NCI-H69 (cell line): ENCODE measurements around the gene SERPINA3.
"Not testable (repeated sequence)": the region's sequence is repeated elsewhere in the genome, so short reads cannot be mapped to it uniquely, and the experiment has no call there.

Experiments
- DNase-seq: peaks from one replicate; lab custom pipeline; 2025; lab: John Stamatoyannopoulos, UW

Gene SERPINA3

DNA sequence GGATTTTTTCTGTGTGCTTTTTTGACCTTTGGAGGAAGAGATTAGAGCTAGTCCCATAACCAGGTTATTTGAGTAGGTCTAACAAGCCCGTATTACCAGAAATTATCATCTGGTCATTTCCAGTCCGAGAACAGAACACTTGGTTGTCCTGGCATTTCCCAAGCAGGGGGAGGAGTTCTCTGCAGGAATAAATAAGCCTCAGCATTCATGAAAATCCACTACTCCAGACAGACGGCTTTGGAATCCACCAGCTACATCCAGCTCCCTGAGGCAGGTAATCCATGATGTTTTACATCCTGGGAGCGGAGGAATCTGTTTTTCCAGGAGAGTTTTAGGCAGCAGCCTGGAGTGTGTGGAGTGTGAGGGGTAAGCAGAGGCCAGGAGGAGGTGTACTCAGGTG, at the start of gene SERPINA3:
Gene SERPINA3, plus strand, starts transcription at position 218 of the 400 bp plus-strand sequence. CDS start 2,051 bp downstream, outside the sequence.
- no peak for DNase-seq

DNA sequence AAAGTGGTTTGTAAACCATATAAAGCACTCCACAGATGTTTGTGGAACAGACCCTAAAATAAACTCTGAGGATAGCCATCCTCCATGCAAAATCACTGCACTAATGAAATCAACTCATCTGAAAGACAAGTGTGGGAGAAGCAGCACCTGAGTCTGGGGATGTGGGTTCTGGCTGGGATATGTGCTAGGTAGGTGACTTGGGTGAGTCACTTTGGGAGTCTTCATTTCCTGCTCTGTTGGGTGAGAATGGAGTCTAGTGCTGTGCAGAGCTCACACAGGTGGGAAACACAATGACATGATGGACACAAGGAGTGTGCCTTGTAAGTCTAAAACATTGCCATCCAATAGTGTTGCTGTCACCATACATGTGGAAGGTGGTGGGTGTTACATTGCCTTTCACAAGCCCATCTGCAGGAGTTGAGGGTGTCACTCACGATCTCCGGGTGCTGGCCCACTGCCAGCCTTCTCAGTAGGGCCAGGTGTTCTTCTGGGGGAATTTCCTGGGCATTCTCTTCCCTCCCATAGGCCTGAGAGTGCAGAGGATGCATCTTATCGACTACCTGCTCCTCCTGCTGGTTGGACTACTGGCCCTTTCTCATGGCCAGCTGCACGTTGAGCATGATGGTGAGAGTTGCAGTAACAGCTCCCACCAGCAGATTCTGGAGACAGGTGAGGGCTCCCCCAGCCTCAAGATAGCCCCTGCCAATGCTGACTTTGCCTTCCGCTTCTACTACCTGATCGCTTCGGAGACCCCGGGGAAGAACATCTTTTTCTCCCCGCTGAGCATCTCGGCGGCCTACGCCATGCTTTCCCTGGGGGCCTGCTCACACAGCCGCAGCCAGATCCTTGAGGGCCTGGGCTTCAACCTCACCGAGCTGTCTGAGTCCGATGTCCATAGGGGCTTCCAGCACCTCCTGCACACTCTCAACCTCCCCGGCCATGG, 49.0 kb upstream of the SERPINA3 start:
- no peak for DNase-seq

DNA sequence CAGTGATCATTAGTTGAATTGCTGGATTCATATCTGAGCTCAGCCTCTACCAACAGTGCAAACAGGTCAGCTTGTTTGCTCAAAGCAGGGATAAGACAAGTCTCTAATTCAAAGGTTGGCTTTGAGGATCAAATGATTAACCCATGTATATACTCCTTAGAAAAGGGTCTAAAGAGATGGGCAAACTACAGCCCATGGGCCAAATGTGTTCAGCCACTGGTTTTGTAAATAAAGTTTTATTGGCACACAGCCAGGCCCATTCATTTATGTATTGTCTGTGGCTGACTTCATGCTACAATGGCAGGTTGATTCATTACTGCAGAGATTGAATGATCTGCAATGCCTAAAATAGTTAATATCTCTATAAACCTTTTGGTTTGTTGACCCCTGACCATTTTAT, 47.8 kb upstream of the SERPINA3 start:
- no peak for DNase-seq

DNA sequence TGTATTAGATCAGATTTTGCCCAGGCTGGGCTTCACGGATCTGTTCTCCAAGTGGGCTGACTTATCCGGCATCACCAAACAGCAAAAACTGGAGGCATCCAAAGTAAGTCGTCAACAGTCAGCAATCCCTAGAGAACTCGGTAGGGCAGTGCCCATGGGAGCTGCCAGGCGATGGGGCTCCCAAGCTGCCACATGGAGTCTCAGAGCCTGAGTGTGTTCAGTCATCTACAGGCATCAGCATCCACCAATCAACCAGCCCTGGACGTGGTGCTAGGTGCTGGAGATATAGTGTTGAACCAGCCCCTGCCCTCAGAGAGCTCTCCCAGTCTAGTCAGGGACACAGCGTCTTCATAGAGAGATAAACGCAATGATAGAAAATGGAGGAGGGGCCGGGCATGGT, 44.0 kb upstream of the SERPINA3 start:
- no peak for DNase-seq

DNA sequence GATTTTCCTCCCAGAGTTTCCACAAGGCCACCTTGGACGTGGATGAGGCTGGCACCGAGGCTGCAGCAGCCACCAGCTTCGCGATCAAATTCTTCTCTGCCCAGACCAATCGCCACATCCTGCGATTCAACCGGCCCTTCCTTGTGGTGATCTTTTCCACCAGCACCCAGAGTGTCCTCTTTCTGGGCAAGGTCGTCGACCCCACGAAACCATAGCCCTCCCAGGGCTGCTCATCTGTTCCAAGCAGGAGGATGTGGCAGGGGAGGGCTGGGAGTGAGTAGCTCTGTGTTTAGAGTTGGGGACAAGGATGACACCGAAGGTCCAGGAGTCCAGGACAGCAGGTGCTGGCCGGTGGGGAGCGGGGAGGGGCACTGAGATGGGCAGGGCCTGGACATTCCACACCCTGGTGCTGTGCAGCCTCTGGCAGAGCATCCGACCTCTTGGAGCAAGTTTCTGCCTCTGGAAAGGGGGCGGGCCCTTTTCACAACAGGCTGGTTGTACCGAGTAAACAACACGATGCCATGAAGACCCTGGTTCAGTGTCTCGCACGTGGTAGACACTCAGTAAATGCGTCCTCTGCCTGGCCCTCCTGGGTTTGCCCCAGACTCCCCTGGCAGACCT, 42.7 kb upstream of the SERPINA3 start:
- no peak for DNase-seq

DNA sequence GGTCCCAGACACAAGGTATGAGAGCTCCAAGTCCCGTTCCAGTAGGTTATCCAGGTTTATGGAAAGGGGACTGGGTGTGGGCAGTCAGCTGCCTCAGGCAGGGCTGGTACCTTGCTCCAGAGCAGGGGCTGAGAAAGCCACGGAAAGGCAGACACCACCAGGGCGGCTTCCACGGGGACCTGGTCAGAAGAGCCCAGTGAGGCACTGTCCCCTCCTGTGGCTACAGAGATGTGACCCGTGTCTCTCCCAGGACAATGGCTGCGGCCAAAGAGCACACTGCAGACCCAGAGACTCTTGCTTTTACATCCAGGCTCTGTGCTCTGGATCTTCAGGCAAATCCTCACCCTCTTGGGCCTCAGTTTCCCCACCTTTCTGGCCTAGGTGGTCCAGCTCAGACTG, 42.2 kb upstream of the SERPINA3 start:
- no peak for DNase-seq

DNA sequence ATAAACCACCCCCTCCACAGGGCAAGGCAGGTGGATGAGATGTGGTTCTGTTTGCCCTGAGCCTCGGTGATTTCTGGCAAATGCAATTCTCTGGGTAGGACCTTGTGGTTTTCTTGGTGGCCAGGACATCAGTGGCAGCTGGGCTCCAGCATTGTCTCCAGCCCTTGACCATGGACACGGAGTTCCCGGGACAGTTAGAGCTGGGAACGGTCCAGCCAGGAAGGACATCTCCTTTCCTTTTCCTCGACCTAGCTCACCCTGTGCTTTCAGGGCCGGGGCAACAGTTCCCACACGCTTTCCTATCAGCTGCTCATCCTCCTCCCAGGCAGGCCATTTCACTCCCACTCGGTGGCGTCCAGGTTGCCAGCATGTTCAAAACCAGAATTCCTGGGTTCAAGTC, 41.8 kb upstream of the SERPINA3 start:
- DNase-seq: no peak

DNA sequence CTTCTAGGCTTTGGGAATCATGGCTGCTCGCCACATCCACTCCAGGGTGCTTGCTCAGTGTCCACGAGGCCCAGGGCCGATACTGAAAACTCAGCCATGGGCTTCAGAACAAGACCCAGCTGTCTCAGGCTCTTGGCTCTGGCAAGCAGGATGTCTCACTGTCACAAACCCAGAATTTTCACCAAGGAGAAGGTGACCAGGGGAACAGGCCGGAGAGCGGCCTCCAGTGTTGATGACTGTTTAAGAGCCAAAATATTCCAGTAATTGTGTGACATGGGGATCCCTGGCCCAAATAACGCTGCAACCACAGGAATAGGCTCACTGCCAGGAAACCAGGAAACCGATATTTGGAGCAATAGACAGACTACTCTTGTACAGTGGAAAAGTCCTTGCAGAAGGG, 40.8 kb upstream of the SERPINA3 start:
- no peak for DNase-seq

DNA sequence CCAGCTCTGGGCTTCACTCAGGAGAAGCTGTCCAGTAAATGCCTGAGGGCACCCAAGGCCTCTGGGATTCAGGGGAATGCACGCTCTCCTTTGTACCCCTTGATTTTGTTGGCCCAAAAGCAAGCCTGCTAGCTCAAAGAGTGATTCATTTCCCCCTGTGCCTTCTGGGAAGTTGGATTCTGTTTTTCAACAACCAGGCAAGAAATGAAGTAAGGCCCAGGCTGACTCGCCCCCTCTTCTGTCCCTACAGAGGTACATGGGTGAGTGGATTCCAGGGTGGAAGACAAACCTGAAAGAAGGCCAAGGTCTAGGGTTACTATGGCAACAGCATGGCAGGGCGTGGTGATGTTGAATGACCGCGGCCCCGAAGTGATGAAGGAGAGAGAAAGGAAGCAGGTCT, 40.2 kb upstream of the SERPINA3 start:
- no peak for DNase-seq

DNA sequence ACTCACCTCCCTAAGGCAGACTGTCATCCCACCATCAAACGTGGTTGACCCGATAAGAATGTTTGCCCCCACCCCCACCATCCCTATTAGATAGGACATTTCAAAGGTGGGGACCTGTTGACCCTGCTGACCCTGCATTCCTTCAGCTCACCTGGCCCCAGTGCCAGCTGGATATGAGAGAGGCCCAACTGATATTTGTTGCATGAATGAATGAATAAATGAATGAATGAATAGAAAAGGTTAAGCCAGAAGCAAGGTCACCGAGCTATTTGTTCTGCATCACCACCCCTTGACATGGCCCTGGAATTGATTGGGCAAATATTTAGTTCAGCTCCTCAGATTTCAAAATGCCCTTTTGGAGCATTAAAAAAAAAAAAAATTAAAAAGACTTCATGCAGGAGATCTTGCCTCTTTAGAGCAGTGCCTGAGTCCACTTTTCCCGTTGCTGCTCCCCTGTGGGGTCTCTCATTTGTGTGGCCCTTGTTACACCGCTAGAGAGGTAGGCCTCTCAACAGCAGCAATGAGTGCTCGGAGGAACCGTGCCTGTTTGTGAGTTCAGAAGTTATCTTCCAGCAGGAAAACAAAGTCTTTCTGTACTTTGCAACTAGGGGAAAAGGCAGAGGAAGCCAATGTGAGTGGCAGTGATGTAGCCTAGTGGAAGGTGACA, 39.4 kb upstream of the SERPINA3 start:
- DNase-seq: no peak

DNA sequence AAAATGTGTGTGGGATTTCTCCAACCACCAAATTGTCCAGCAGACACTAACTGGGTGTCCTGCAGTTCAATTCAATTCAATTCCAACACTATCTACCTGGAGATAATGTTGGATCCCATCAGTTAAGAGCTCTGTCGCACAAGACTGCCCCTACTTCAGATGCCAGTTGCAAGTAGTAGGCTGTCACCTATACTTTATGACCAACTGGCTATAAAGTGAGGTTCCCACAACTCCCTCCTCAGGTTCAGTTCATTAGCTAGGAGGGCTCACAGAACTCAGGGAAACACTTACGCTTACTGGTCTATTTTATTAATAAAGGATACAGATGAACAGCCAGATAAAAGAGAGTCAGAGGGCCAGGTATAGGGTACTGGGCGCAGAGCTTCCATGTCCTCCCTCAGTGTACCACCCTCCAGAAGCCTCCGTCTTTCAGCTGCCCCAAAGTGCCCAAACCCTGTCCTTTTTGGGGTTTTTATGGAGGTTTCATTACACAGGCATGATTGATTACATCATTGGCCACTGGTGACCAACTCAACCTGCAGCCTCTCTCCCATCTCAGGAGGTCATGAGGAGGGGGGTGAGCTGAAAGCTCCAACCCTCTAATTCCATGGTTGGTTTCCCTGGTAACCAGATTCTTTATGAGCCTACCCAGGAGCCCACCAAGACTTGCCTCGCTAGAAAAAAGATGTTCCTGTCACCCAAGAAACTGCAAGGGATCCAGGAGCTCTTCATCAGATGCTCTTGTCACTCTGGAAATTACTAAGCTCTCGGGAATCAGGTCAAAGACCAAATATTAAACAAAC, 38.5 kb upstream of the SERPINA3 start:
- DNase-seq: no peak

DNA sequence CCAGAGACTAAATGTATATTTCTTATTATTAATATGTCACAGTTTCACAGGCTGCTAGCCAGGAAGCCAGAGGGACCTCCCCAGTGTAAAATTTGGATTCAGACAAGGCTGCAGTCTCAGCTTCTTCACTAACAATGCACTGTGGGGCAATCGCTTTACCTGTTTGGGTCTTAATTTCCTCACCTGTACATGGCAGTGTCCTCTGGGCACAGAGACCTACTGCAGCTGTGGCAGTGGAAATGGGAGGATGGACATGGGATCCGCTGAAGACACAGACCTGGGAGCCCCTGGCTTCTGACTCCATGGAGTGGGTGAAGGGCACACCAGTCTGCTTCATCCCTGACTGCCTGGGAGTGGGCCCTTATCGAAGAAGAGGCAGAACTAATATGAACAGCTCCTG, 37.9 kb upstream of the SERPINA3 start:
- DNase-seq: no peak

DNA sequence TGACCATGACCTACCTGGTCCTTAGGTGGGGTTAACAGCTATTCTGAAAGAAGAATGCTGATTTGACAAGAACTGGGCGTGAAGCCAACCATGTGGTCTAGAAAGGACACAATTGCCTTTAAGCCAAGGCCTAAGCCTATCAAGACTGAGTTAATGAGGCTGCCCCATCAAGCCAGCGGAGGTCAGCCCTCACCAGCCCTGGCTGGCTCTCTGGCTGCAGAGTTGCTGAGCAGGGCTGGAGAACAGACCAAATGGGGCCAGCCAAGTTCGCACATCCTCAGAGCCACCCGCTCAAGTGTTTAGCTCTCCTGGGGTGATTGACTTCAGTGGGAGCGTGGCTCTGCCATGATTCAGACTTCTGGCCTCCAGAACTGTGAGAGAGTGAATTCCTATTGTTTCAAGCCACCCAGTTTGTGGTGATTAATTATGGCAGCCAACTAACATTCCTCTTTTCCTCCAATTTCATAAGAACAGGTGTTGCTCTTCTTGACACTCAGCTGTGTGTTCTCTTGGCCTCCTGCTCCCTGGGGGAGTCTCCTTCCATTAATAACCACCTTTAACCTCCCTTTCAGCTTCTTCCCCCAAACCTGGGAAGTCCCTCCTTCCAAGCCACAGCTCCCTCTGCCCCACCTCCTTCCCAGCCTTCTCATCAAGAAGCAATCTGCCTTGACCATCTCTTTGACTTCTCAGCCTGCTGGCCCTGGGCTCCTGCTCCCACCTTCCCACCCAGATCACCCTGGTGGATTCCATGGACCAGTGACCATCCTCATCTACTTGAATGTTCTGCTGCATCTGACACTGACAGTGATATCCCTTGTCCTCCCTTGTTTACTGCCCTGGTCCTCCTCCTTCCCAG, 36.2 kb upstream of the SERPINA3 start:
- DNase-seq: no peak

DNA sequence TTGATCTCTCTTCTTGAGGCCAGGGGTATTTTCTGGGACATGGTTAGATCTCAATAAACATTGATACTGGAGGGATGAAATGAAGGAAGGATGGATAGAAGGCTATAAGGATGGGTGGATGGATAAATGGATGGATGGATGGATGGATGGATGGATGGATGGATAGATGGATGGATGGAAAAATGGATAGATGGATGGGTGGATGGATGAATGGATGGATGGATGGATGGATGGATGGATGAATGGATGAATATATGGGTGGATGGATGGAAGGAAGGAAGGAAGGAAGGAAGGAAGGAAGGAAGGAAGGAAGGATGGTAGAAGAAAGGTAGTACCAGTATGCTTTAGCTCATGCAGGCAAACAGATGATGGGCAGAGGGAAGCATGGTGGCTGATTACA, 34.7 kb upstream of the SERPINA3 start:
- DNase-seq: not testable (repeated sequence)

DNA sequence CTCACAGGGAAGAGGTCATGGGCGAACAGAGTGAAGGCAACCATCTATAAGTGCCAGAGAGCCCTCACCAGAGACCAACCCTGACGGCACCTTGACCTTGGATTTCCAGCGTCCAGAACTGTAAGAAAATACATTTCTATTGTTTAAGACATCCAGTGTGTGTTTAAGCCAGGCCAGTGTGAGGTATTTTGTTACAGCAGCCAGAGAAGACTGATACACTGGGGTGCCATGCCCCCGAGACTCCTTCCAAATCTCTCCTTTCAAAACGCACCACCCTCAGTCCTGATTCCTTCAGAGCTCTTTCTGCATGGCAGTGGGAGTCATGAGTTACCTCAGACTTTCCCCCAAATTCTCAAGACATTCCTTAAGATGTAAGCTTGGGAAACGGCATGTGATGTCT, 33.5 kb upstream of the SERPINA3 start:
- DNase-seq: no peak

DNA sequence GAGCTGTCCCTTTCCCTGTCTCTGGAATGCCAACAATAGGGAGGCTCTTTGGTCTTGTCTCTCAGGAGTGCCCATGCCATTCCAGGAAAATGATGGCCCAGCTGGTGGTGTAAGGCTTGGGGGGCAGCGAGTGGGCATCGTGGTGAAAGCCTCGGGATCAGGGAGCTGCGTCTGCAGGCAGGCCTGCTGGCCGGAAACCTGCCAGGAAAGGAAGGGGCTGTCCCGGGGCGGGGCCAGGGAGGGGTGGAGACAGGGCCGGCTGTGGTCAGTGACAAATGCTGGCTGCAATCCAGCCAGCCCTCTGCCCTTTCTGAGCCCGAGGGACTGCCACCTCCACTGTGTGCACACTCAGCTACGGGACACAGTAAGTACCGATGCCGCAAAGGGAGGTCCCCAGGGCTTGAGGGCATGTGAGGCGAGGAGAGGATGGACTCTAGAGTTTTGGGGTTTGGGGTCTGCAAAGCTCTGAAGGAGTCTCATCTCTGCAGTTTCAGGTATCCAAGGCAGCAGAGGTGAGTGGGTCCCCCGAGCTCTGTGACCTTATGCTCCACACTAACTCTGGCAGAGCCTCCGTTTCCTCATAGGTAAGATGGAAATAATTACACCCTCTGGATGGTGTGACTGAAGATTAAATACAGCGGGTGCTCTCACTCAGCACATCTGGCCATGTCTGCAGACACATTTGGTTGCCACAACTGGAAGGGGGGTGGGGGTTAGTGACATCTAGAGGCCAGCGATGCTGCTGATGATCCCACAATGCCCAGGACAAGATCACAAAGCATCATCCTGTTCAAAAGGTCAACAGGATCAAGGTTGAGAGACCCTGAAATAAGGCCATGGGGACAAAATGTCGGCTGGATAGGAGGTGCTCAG, 30.8 kb upstream of the SERPINA3 start, which contains the start of gene SERPINA5:
Gene SERPINA5, plus strand, starts transcription at position 300 of the 873 bp plus-strand sequence. CDS start 5,937 bp downstream, outside the sequence.
- no peak for DNase-seq

DNA sequence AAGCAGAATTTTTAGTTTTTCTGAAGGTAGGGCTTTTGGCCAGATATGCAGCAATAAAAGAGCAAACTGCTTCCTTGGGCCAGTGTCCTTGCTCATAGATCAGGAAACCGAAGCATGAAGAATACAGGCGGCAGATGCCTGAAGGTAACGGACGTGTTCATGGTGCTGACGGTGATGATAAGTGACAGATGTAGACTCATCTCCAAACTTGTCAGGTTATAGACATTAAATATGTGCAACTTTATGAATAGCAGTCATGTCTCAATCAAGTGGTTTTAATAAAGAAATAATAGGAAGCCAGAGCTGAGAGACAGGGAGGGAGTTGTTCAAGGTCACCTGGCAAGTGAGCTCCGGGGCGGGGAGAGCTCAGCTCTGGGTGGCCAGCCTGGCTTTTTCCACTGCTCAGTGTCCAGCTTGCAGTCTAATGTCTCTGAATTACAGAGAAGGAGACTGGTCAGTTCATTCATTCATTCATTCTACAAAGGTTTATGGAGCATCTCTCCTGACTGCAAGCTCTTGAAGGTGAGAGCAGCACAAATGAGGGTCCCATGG, 29.9 kb upstream of the SERPINA3 start:
- DNase-seq: no peak

DNA sequence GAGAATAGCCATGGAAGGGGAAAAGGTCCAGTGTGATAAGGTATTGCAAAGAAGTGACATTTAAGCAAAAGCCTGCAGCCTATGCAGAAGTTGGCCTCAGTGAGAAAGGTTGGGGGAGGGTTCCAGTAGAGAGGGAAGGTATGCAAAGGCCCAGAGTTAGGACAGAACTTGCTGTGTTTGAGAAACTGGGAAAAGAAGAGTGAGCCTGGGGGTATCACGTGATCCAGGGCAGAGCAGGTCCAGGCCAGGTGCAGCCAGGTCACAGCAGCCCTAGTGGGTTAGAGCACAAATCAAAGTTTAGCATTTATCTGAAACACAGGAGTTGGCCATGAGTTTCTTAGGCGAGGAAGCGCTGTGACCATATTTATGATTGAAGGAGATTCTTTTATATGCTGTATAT, 29.3 kb upstream of the SERPINA3 start:
- no peak for DNase-seq

DNA sequence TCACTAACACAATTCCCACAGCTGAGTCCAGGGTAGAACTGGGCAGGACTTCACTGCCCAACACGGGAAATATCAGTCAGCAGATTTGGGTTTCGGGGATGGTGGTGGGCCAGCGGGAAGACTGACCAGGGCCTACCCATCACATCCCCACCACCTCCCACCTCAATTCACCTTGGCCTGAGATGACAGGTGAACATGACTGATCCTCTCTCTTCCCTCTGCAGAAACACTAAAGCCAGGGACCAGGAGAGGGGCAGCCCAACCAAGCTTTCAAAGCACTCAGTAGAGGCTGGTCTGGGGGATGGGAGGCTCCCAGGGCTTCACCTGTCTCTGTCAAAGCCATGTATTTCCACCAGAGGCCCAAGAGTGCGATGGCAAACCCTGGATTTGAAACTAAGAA, 28.6 kb upstream of the SERPINA3 start:
- DNase-seq: no peak
